ENCODE results near the gene GPR33. TPM values are rescaled to one million over a fixed set of nuclear protein-coding genes. Genes with fewer than 3 reads are reported as not detected.

The GPR33 gene
- total RNA-seq, 1 experiment from 2014 or later = not detected

GRCh38 chr14:31456841-31457664 is 30.8 kb downstream of the GPR33 start, which contains the start of gene DTD2 (continued):
- TF ChIP-seq, protein P1, sequence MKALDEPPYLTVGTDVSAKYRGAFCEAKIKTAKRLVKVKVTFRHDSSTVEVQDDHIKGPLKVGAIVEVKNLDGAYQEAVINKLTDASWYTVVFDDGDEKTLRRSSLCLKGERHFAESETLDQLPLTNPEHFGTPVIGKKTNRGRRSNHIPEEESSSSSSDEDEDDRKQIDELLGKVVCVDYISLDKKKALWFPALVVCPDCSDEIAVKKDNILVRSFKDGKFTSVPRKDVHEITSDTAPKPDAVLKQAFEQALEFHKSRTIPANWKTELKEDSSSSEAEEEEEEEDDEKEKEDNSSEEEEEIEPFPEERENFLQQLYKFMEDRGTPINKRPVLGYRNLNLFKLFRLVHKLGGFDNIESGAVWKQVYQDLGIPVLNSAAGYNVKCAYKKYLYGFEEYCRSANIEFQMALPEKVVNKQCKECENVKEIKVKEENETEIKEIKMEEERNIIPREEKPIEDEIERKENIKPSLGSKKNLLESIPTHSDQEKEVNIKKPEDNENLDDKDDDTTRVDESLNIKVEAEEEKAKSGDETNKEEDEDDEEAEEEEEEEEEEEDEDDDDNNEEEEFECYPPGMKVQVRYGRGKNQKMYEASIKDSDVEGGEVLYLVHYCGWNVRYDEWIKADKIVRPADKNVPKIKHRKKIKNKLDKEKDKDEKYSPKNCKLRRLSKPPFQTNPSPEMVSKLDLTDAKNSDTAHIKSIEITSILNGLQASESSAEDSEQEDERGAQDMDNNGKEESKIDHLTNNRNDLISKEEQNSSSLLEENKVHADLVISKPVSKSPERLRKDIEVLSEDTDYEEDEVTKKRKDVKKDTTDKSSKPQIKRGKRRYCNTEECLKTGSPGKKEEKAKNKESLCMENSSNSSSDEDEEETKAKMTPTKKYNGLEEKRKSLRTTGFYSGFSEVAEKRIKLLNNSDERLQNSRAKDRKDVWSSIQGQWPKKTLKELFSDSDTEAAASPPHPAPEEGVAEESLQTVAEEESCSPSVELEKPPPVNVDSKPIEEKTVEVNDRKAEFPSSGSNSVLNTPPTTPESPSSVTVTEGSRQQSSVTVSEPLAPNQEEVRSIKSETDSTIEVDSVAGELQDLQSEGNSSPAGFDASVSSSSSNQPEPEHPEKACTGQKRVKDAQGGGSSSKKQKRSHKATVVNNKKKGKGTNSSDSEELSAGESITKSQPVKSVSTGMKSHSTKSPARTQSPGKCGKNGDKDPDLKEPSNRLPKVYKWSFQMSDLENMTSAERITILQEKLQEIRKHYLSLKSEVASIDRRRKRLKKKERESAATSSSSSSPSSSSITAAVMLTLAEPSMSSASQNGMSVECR (CRISPR knock-in tag; IDR thresholded peaks at IDR 0.05; ENCODE audit: borderline replicate concordance) = peak; percentile 70; the same call in 1 of the 2 replicates
- TF ChIP-seq MYBL2 (CRISPR knock-in tag; IDR thresholded peaks at IDR 0.05) (peak; percentile 75; the same call in 1 of the 2 replicates), TP53 (CRISPR knock-in tag; IDR thresholded peaks at IDR 0.05) (no peak; the same call in 1 of the 2 replicates), IRF2 (CRISPR knock-in tag; IDR thresholded peaks at IDR 0.05; ENCODE audit: borderline replicate concordance, low read depth) (0 out of 2 replicates have a peak, but pooled peaks have one; percentile 38), ZNF671 (CRISPR knock-in tag; IDR thresholded peaks at IDR 0.05) (no peak), TEAD1 (CRISPR knock-in tag; IDR thresholded peaks at IDR 0.05) (peak; percentile 67; the same call in 1 of the 2 replicates), MLX (CRISPR knock-in tag; IDR thresholded peaks at IDR 0.05) (0 out of 2 replicates have a peak, but pooled peaks have one; percentile 45), FOXP1 (CRISPR knock-in tag; IDR thresholded peaks at IDR 0.05; ENCODE audit: borderline replicate concordance) (peak; percentile 92), CREB1 (CRISPR knock-in tag; IDR thresholded peaks at IDR 0.05) (peak; percentile 61; the same call in 1 of the 2 replicates), NFE2L1 (CRISPR knock-in tag; IDR thresholded peaks at IDR 0.05) (peak; percentile 79), ETV6 (CRISPR knock-in tag; IDR thresholded peaks at IDR 0.05) (peak; percentile 69), ZNF232 (CRISPR knock-in tag; IDR thresholded peaks at IDR 0.05) (0 out of 2 replicates have a peak, but pooled peaks have one; percentile 64), NR1H2 (CRISPR knock-in tag; IDR thresholded peaks at IDR 0.05) (no peak), SMAD3 (CRISPR knock-in tag; IDR thresholded peaks at IDR 0.05; ENCODE audit: borderline replicate concordance) (peak; percentile 72; the same call in 1 of the 2 replicates), HMGXB4 (CRISPR knock-in tag; IDR thresholded peaks at IDR 0.05) (peak; percentile 82), CREM (CRISPR knock-in tag; IDR thresholded peaks at IDR 0.05) (peak; percentile 65), CDX4 (CRISPR knock-in tag; IDR thresholded peaks at IDR 0.05; ENCODE audit: borderline replicate concordance) (no peak), ZNF416 (CRISPR knock-in tag; IDR thresholded peaks at IDR 0.05) (no peak), RELA (CRISPR knock-in tag; IDR thresholded peaks at IDR 0.05; ENCODE audit: borderline replicate concordance) (peak; percentile 74), GABPB1 (CRISPR knock-in tag; IDR thresholded peaks at IDR 0.05) (peak; percentile 92), ATF3 (CRISPR knock-in tag; conservative IDR thresholded peaks at IDR 0.05) (no peak)
- TF ChIP-seq, protein P2, sequence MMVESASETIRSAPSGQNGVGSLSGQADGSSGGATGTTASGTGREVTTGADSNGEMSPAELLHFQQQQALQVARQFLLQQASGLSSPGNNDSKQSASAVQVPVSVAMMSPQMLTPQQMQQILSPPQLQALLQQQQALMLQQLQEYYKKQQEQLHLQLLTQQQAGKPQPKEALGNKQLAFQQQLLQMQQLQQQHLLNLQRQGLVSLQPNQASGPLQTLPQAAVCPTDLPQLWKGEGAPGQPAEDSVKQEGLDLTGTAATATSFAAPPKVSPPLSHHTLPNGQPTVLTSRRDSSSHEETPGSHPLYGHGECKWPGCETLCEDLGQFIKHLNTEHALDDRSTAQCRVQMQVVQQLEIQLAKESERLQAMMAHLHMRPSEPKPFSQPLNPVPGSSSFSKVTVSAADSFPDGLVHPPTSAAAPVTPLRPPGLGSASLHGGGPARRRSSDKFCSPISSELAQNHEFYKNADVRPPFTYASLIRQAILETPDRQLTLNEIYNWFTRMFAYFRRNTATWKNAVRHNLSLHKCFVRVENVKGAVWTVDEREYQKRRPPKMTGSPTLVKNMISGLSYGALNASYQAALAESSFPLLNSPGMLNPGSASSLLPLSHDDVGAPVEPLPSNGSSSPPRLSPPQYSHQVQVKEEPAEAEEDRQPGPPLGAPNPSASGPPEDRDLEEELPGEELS (CRISPR knock-in tag; IDR thresholded peaks at IDR 0.05) = 0 out of 2 replicates have a peak, but pooled peaks have one; percentile 47
- TF ChIP-seq, protein P3, sequence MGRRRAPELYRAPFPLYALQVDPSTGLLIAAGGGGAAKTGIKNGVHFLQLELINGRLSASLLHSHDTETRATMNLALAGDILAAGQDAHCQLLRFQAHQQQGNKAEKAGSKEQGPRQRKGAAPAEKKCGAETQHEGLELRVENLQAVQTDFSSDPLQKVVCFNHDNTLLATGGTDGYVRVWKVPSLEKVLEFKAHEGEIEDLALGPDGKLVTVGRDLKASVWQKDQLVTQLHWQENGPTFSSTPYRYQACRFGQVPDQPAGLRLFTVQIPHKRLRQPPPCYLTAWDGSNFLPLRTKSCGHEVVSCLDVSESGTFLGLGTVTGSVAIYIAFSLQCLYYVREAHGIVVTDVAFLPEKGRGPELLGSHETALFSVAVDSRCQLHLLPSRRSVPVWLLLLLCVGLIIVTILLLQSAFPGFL (CRISPR knock-in tag; IDR thresholded peaks at IDR 0.05; ENCODE audit: borderline replicate concordance) = peak; percentile 85; the same call in 1 of the 2 replicates
- TF ChIP-seq, protein P4, sequence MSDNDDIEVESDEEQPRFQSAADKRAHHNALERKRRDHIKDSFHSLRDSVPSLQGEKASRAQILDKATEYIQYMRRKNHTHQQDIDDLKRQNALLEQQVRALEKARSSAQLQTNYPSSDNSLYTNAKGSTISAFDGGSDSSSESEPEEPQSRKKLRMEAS (CRISPR knock-in tag; IDR thresholded peaks at IDR 0.05) = peak; percentile 96
- TF ChIP-seq, protein P5, sequence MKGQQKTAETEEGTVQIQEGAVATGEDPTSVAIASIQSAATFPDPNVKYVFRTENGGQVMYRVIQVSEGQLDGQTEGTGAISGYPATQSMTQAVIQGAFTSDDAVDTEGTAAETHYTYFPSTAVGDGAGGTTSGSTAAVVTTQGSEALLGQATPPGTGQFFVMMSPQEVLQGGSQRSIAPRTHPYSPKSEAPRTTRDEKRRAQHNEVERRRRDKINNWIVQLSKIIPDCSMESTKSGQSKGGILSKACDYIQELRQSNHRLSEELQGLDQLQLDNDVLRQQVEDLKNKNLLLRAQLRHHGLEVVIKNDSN (CRISPR knock-in tag; IDR thresholded peaks at IDR 0.05) = peak; percentile 42; the same call in 1 of the 2 replicates
